Activated naive CD4-positive, alpha-beta T cell treated with anti-CD3 and anti-CD28 coated beads for 36 hours (primary cell): ENCODE results near the gene GSG1L. TPM values are rescaled to one million over a fixed set of nuclear protein-coding genes. Genes with fewer than 3 reads are reported as not detected.

ENCODE experiments used
- CTCF ChIA-PET: fragments of 350-600 bp; sonication (Branson Sonifier 250); formaldehyde crosslinking; loops from one replicate; lab custom pipeline; 2021; ENCODE audit warnings: antibody characterized with exemption; lab: Charles Lee
- DNase-seq: peaks from one replicate; pipeline ENCODE4 v3.0.0-alpha.2; 2020
- H3K27ac Mint-ChIP-seq: one replicate; pipeline ENCODE4 v1.8.0; 2021; ENCODE audit warnings: mild to moderate bottlenecking, mixed read lengths
- H3K27me3 Mint-ChIP-seq: one replicate; pipeline ENCODE4 v1.8.0; 2021; ENCODE audit warnings: low read depth, mixed read lengths
- H3K36me3 Mint-ChIP-seq: one replicate; pipeline ENCODE4 v1.8.0; 2021; ENCODE audit warnings: low read depth, mixed read lengths
- H3K4me1 Mint-ChIP-seq: one replicate; pipeline ENCODE4 v1.8.0; 2021; ENCODE audit warnings: low read depth, mixed read lengths
- H3K4me3 Mint-ChIP-seq: one replicate; pipeline ENCODE4 v1.8.0; 2021; ENCODE audit warnings: mild to moderate bottlenecking, moderate library complexity, mixed read lengths
- H3K9me3 Mint-ChIP-seq: one replicate; pipeline ENCODE4 v1.8.0; 2021; ENCODE audit warnings: mixed read lengths
- intact Hi-C: fragments of 100-400 bp; cut with micrococcal nuclease; formaldehyde crosslinking; loops from one replicate; pipeline ENCODE4 v1.15.1; 2023
- total RNA-seq, 2 experiments: library from RNA; stranded (reverse); gene quantifications; one replicate each; pipeline ENCODE4 v1.2.3, GENCODE V29; 2021

Gene GSG1L
- total RNA-seq, 2 experiments from 2014 or later, result not detected

GRCh38 chr16:27819881-27820610 lies 243.5 kb downstream of the GSG1L start:
- no peak for DNase-seq
- H3K36me3 Mint-ChIP-seq, result no peaks in the 10 kb centered on the region
- CTCF ChIA-PET, result no interaction called here
- H3K27me3 Mint-ChIP-seq, result no peaks in the 10 kb centered on the region
- H3K4me3 Mint-ChIP-seq, result no peak overlapping the region
- intact Hi-C loops, result no loop called here
- H3K4me1 Mint-ChIP-seq, result no peaks in the 10 kb centered on the region
- no peaks in the 10 kb centered on the region for H3K9me3 Mint-ChIP-seq
- no peak overlapping the region for H3K27ac Mint-ChIP-seq

- H3K4me3 Mint-ChIP-seq, result no peak overlapping the region
- CTCF ChIA-PET, result no interaction called here
- H3K36me3 Mint-ChIP-seq, result no peaks in the 10 kb centered on the region
- no peaks in the 10 kb centered on the region for H3K9me3 Mint-ChIP-seq
- H3K27ac Mint-ChIP-seq, result no peak overlapping the region
- H3K4me1 Mint-ChIP-seq, result no peaks in the 10 kb centered on the region
- DNase-seq, result no peak
- intact Hi-C loops, result no loop called here
- no peaks in the 10 kb centered on the region for H3K27me3 Mint-ChIP-seq
These were observed 244.2 kb downstream of the GSG1L start for GRCh38 chr16:27819356-27819755.

- H3K9me3 Mint-ChIP-seq, result no peaks in the 10 kb centered on the region
- intact Hi-C loops, result no loop called here
- no peaks in the 10 kb centered on the region for H3K36me3 Mint-ChIP-seq
- no peaks in the 10 kb centered on the region for H3K4me1 Mint-ChIP-seq
- no peak overlapping the region for H3K4me3 Mint-ChIP-seq
- CTCF ChIA-PET, result no interaction called here
- no peaks in the 10 kb centered on the region for H3K27me3 Mint-ChIP-seq
- no peak overlapping the region for H3K27ac Mint-ChIP-seq
- no peak for DNase-seq
These were observed 245.3 kb downstream of the GSG1L start for GRCh38 chr16:27818246-27818645.

GRCh38 chr16:27817038-27817437 lies 246.5 kb downstream of the GSG1L start:
- CTCF ChIA-PET, result no interaction called here
- Mint-ChIP-seq H3K4me3 (no peak overlapping the region), H3K27ac (no peak overlapping the region), H3K4me1 (no peaks in the 10 kb centered on the region), H3K9me3 (peaks cover 1% of the 10 kb centered on the region), H3K27me3 (no peaks in the 10 kb centered on the region), H3K36me3 (no peaks in the 10 kb centered on the region)
- intact Hi-C loops, result no loop called here
- DNase-seq, result no peak

- Mint-ChIP-seq H3K27me3 (no peaks in the 10 kb centered on the region), H3K36me3 (no peaks in the 10 kb centered on the region), H3K4me1 (no peaks in the 10 kb centered on the region), H3K27ac (no peak overlapping the region), H3K4me3 (no peak overlapping the region), H3K9me3 (peaks cover 1% of the 10 kb centered on the region)
- DNase-seq, result no peak
- CTCF ChIA-PET, result no interaction called here
- intact Hi-C loops, result no loop called here
These were observed 247.0 kb downstream of the GSG1L start for GRCh38 chr16:27816561-27816960.

- DNase-seq, result no peak
- intact Hi-C loops, result no loop called here
- no peaks in the 10 kb centered on the region for H3K4me1 Mint-ChIP-seq
- no peak overlapping the region for H3K4me3 Mint-ChIP-seq
- no peaks in the 10 kb centered on the region for H3K36me3 Mint-ChIP-seq
- peaks cover 1% of the 10 kb centered on the region for H3K9me3 Mint-ChIP-seq
- peaks cover 2% of the 10 kb centered on the region for H3K27me3 Mint-ChIP-seq
- CTCF ChIA-PET, result no interaction called here
- no peak overlapping the region for H3K27ac Mint-ChIP-seq
These were observed 249.9 kb downstream of the GSG1L start for GRCh38 chr16:27813591-27813990.

- DNase-seq, result no peak
- H3K27me3 Mint-ChIP-seq, result peaks cover 2% of the 10 kb centered on the region
- H3K4me1 Mint-ChIP-seq, result no peaks in the 10 kb centered on the region
These were observed 251.6 kb downstream of the GSG1L start for GRCh38 chr16:27811881-27812280.

GRCh38 chr16:27806986-27807385 lies 256.5 kb downstream of the GSG1L start:
- Mint-ChIP-seq H3K27ac (no peak overlapping the region), H3K27me3 (peaks cover 14% of the 10 kb centered on the region), H3K4me1 (no peaks in the 10 kb centered on the region), H3K9me3 (no peaks in the 10 kb centered on the region), H3K4me3 (no peak overlapping the region), H3K36me3 (no peaks in the 10 kb centered on the region)
- no peak for DNase-seq
- CTCF ChIA-PET, result no interaction called here
- intact Hi-C loops, result no loop called here

More at GRCh38 chr16:27811881-27812280, 251.6 kb downstream of the GSG1L start:
- CTCF ChIA-PET, result no interaction called here
- H3K9me3 Mint-ChIP-seq, result peaks cover 1% of the 10 kb centered on the region
- H3K4me3 Mint-ChIP-seq, result no peak overlapping the region
- intact Hi-C loops, result no loop called here
- H3K36me3 Mint-ChIP-seq, result no peaks in the 10 kb centered on the region
- no peak overlapping the region for H3K27ac Mint-ChIP-seq

- Mint-ChIP-seq H3K36me3 (no peaks in the 10 kb centered on the region), H3K4me1 (no peaks in the 10 kb centered on the region), H3K27ac (no peak overlapping the region), H3K27me3 (peaks cover 14% of the 10 kb centered on the region), H3K9me3 (no peaks in the 10 kb centered on the region), H3K4me3 (no peak overlapping the region)
- CTCF ChIA-PET, result no interaction called here
- DNase-seq, result no peak
- intact Hi-C loops, result no loop called here
These were observed 257.1 kb downstream of the GSG1L start for GRCh38 chr16:27806388-27806787.

GRCh38 chr16:27805828-27806351 lies 257.6 kb downstream of the GSG1L start:
- Mint-ChIP-seq H3K4me3 (no peak overlapping the region), H3K9me3 (no peaks in the 10 kb centered on the region), H3K27ac (no peak overlapping the region), H3K4me1 (no peaks in the 10 kb centered on the region), H3K36me3 (no peaks in the 10 kb centered on the region), H3K27me3 (peaks cover 14% of the 10 kb centered on the region)
- CTCF ChIA-PET, result no interaction called here
- no peak for DNase-seq
- intact Hi-C loops, result no loop called here

- H3K4me1 Mint-ChIP-seq, result no peaks in the 10 kb centered on the region
- no peaks in the 10 kb centered on the region for H3K9me3 Mint-ChIP-seq
- DNase-seq, result no peak
- peaks cover 12% of the 10 kb centered on the region for H3K27me3 Mint-ChIP-seq
- H3K27ac Mint-ChIP-seq, result no peak overlapping the region
- H3K4me3 Mint-ChIP-seq, result no peak overlapping the region
- intact Hi-C loops, result no loop called here
- CTCF ChIA-PET, result no interaction called here
- no peaks in the 10 kb centered on the region for H3K36me3 Mint-ChIP-seq
These were observed 259.6 kb downstream of the GSG1L start for GRCh38 chr16:27803775-27804549.

- intact Hi-C loops, result no loop called here
- Mint-ChIP-seq H3K27me3 (peaks cover 12% of the 10 kb centered on the region), H3K36me3 (no peaks in the 10 kb centered on the region), H3K4me1 (no peaks in the 10 kb centered on the region), H3K4me3 (no peak overlapping the region), H3K9me3 (no peaks in the 10 kb centered on the region), H3K27ac (no peak overlapping the region)
- no peak for DNase-seq
- CTCF ChIA-PET, result no interaction called here
These were observed 260.7 kb downstream of the GSG1L start for GRCh38 chr16:27802664-27803439.
